Stimulated activated CD4-positive, alpha-beta T cell treated with anti-CD3 and anti-CD28 coated beads, Interleukin-4, amount 100 ng/mL, for 24 hours (primary cell): ENCODE measurements around the gene ZNF503.

Experiments used
- DNase-seq: peaks from one replicate; pipeline ENCODE4 v3.0.0-alpha.2; 2020

ZNF503 gene

DNA sequence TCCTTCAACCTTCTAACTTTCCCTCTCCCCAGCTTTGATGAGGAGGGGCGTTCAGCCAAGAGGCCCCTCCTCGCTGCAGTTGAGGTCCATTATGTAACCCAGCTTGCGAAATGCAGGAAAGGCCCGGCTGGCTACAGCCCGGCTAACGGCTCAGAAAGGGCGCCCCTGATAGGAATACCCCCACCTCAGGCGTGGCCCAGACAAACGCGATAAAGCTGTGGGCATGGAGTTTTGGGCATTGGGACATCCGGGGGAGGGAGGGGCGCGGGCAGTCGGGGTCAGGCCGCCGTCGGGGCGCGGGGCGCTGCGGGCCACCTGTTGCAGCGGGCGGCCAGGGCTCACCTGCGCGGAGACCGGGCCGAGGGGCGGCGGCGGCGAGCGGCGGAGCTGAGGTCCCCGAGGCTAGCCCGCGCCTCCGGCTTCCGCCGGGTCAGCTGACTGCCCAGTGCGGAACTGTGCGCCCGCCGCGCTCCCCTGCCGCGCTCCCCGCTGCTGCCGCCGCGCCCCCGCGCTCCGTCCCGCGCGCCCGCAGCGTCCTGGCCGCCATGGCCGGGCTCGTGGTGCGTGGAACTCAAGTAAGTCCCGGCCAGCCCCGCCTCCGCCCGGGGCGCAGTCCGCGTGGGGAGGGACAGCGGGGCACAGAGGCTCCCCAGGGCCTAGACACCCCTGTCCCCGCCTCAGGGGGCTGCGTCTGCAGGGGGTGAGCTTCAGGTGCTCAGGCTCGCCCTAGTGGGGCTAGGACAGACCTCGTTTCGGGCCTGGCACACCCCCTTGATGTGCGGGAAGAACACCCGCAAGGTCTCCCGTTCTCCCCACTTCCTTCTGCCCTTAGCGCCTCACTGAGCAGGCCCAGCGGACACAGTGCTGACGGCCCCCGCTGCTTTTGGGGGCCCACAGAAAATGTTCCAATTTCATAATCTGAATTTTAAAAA lies 29.9 kb upstream of the ZNF503 start, which contains the start of gene LRMDA:
TSS of gene LRMDA (plus strand) at position 445 of the 932 bp plus-strand sequence.
- DNase-seq, result no peak

GRCh38 chr10:75430000-75430763 lies 28.6 kb upstream of the ZNF503 start:
- no peak for DNase-seq

- no peak for DNase-seq
These were observed 27.7 kb upstream of the ZNF503 start for GRCh38 chr10:75429159-75429827.

DNA sequence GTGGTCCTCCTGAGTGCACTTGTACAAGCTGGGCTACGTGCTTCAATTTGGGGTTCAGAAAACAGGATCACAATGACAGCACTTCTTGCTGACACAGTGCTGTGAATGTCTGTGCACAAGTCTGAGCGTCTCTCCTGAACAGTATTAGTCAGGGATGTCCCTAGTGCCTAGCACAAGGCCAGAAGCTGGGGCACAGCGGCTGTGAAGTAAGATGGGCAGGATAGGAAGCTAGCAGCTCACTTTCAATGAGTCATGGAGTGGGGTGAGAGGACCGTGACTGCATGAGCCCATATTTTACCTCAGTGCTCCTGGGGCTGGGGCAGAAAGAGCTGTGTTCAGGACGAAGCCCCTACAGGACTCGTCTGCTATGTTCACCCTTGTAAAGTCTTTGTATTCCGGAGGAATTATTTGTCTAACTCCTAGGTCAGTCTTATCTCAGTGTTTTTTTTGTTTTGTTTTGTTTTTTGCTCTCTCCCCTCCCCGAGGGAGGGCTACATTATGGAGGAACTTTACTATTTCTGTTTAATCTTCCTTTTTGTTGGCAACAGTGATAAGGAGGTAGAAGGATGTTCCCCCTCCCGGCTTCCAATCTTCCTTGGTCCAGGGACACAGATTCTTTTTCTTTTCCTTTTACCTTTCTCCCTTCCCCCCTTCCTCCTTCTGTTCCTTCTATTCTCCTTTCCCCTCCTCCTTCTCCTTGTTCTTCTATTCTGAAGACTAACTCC lies 27.0 kb upstream of the ZNF503 start:
- DNase-seq, result no peak

DNA sequence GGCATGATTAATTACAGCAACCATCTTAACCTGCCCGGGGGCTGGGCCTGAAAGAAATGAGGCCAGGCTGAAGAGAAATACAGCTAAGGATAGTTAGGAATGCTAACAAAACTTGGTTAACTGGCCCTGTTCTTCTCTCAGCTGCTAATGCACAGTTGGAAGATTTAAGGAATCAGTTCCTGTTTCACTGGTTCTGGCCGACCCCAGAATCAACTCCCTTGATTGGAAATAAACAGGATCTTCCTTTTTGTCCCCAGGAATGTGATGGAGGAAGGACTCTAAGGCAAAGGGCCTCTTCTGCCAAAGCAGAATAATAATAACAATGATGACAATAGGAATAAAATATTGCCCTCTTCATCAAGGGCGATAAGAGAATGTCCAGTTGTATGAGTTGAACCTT lies 26.4 kb upstream of the ZNF503 start:
- no peak for DNase-seq

- no peak for DNase-seq
These were observed 25.3 kb upstream of the ZNF503 start for GRCh38 chr10:75426880-75427279.

DNA sequence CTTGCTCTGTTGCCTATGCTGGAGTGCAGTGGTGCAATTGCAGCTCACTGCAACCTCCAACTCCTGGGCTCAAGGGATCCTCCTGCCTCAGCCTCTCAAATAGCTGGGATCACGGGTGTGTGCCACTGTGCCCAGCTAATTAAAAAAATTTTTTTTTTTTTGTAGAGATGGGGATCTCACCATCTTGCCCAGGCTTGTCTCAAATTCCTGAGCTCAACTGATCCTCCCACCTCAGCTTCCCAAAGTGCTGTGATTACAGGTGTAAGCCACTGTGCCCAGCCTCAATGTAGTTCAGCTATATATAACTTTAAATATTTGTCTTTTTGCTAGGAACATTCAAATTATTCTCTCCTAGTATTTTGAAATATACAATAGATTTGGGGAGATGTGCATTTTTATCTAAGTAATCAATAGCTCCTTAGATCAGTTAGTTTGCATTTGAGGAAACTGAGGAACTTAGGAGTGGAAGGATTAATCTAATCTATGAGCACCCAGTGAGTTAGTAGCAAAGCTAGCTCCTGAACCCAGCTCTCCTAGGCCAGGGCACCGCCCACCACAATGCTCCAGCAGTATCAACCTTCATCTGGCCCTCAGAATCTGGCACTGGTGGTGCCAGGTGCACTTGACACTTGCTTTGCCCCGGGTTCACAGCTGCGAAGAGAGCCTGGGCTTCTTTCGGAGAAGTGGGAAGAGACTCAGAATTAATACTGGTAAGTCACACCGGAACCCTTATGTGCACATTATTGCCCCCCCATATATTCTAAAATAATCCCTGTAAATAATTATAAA lies 23.9 kb upstream of the ZNF503 start:
- DNase-seq, result no peak

- no peak for DNase-seq
These were observed 23.0 kb upstream of the ZNF503 start for GRCh38 chr10:75424571-75424970.

DNA sequence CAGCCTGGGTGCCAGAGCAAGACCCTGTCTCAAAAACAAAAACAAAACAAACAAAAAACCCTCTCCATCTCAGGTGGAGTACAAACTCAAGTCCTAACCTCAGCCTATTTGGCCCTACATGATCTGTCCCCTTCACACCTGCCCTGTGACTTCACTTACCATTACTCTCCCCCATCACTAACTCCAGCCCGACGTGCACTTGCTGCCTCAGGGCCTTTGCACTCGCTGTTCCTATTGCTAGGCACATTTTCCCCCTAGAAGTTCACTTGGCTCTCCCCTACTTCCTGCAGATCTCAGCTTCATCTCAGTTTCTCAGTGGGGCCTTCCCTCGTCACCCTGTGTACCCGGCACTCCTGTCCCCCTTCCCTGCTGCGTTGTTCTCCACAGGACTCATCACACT lies 21.3 kb upstream of the ZNF503 start:
- DNase-seq, result no peak

DNA sequence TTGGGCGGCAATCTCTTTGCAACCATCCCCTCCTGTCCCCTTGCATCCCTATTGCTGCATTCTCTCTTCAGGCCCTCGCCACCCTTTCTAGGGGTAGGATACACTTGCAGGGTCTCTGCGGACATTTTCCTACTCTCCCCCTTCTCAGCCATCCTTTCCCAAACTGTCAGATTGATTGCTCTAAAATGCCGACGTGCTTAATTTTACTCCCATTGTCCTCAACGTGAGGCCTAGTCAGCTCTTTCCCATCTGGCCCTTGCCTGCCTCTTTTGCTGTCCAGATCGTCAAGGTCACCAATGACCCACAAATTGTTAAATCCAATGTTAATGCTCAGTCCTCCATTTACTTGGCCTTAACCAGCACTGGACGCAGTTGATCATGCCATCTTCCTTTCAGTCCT lies 17.1 kb upstream of the ZNF503 start:
- no peak for DNase-seq

- no peak for DNase-seq
These were observed 16.7 kb upstream of the ZNF503 start for GRCh38 chr10:75418293-75418692.

- DNase-seq, result no peak
These were observed 16.0 kb upstream of the ZNF503 start for GRCh38 chr10:75417522-75417927.

DNA sequence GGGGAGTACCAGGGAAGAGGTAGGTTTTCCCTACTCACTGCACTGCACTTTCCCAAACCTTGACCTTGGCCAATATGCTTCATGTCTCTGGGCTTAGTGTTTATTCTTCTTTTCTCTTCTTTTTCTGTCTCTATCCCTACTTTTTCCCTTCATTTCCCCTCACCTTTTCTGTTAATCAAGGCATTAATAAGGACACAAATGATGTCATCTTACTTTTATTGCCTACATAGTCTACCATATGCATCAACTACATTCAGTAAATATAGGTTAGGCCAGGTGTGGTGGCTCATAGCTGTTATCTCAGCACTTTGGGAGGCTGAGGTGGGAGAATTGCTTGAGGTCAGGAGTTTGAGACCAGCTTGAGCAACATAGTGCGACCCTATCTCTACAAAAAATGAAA lies 13.0 kb upstream of the ZNF503 start:
- DNase-seq, result no peak

GRCh38 chr10:75410132-75411005 lies 8.8 kb upstream of the ZNF503 start:
- DNase-seq, result no peak

- DNase-seq, result no peak
These were observed 7.6 kb upstream of the ZNF503 start for GRCh38 chr10:75408911-75409885.

DNA sequence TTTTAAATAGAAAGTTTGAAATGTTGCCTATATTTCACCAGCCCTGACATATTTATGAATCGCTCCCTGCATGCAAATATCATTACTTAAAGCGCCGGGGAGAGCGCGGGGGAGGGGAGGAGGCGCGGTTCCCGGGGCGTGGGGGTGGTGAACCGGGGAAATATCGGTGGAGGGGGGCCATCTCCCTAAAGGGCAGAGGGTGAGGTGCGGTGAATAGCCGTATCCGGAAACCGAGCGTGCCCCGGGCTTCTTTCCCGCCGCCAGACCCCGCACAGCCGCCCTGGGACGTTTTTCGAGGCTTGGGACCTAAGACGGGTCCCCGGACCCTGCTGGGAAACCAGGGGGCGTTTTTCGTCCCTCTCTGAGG lies 6.9 kb upstream of the ZNF503 start:
- no peak for DNase-seq

- DNase-seq, result no peak
These were observed 6.3 kb upstream of the ZNF503 start for GRCh38 chr10:75407713-75408508.

GRCh38 chr10:75407224-75407712 lies 5.7 kb upstream of the ZNF503 start:
- no peak for DNase-seq
